GM12801 (cell line): Measurements from ENCODE around the gene LRRC10B.

Experiments used
- CTCF ChIP-seq: IDR thresholded peaks from one replicate; pipeline ENCODE4 v1.5.1; 2011; ENCODE audit warnings: control low read depth; ENCODE audit not compliant: insufficient read length; ENCODE audit errors: extremely low read depth

The LRRC10B gene

DNA sequence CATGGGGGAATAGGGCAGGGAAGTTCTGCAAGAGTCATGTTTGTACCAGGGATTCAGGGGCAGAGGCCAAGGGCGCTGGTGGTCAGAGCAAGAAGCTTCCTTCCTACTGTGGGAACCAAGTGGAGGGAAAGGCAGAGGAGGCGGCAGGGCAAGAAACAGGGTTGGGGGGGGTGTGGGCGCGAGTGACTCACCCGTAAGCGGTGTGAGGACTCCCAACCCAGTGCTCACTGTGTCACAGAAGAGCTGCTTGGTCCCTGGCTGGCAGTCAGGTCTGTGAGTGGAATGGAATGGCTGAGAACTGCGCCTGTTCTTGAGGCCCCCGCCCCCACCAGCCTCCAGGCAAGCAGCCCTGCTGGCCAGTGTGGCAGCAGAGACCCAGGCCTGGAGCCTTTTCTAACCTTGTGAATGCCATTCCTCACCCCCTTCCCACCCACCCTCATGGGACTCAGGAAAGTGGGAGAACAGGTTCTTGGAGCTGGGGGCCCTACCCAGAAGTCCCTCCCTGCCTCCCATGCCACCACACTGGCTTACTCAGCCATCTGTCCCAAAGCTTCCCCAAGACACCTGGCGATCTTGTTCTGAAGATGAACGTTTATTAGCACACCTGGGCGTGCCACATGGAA lies 4.7 kb downstream of the LRRC10B start:
- TF ChIP-seq CTCF = no peak

DNA sequence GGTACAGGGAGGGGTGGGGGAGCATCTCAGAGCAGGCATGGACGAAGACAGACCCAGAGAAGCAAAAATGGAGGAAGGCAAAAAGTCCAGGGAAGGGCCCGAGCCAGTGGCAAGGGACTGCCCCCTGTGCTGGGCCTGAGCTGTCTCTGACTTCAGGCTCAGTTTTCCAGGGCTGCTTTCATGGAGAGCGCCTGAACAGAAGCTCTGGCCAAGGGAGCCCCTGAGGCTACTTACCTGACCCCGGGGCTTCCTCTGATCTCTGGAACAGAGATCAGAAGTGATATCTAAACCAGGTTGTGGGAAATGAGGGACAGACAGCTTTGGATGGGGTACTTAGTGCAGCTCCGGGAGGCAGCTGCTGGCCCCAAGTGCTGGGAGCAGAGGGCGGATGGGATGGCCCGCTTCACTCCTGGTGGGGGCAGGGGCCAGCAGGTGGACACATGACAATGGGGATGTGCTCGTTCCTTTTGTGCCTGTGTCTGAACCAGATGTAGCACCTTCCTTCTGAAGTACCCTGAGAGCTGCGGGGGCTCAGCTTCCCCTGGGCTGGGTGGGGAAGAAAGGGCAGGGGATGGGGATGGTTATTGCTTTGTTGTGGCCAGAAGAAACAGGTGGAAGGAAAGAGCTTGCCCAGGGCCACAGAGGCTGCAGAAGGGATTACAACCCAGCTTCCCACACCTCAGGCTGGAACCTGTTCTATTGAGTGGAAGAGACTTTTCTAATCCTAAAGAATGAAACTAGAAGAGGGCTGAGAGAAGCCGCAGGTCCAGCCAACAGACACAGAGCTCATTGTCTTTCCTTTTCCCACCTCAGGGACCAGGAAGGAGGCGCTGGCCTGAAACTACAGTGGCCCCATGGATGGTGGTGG lies 5.7 kb downstream of the LRRC10B start:
- TF ChIP-seq CTCF = no peak

GRCh38 chr11:61515686-61516085 lies 7.1 kb downstream of the LRRC10B start:
- TF ChIP-seq CTCF = no peak

DNA sequence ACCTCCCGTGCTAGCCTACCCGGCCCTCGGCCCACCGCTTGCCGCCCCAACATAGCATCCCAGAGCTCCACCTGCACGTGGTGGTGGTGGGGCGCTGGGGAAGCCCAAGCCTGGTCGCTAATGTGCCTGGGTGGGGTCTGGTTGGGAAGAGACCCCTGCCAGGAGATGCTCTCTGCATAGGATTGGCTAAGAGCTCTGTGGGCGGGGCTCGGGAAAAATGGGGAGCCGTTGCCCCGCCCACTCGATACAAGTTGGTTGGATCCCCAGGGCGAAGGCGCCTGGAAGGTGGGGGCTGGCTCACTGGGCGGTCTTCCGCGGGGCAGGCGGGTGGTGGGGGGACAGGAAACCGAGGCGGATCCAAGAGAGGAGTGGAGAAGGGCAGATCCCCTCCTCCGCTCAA lies 7.6 kb downstream of the LRRC10B start:
- TF ChIP-seq CTCF = no peak

GRCh38 chr11:61516675-61517572 lies 8.4 kb downstream of the LRRC10B start:
- no peak for TF ChIP-seq CTCF

DNA sequence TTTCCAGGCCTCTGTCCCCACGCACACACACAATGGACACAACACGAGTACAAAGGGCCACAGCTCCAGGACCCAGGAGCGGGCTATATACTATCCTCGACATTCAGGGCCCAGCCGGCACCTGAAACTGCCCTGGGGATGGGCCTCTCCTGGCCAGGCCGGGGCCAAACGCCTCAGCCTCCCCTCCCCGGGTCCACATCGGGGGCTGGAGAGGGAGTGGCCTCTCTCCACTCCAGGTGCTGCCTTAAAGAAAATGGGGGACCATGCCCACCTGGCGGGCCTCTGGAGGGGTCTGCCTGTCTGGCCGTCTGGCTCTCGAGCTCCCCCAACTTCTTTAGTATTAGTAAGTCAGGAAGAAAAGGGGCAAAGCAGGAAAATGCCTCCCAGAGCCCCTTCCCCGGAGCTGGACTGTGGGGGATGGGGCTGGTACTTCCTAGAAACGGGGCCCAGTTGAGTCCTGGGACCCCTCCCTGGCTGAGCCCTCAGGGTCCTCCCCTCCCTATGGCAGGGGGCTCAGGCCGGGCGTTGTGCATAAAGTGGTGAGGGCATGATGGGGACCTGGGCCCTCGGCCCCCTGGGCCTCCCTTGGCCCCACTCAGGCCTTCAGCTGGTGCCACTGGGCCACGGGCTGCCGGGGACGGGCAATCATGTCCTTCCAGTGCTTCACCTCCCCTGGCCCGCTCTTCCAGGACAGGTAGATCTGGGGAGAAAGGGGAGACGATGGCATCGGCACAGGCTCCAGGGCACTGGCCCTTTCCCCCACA lies 9.7 kb downstream of the LRRC10B start:
- no peak for TF ChIP-seq CTCF
